Caco-2 (cell line): ENCODE results near the gene CDC42SE2. TPM values are rescaled to one million over a fixed set of nuclear protein-coding genes. Genes with fewer than 3 reads are reported as not detected.
"Not testable (repeated sequence)": the region's sequence is repeated elsewhere in the genome, so short reads cannot be mapped to it uniquely, and the experiment has no call there.

ENCODE experiments used
- BruUV-seq: library from RNA; stranded (reverse); fragments of 400-500 nt; replicated peaks from 2 replicates; lab custom pipeline; 2021; lab: Mats Ljungman, UMichigan
- CTCF ChIA-PET: fragments of 300-600 bp; sonication (Branson Sonifier 250); formaldehyde crosslinking; loops from one replicate; lab custom pipeline; 2022; ENCODE audit warnings: antibody characterized with exemption; lab: Charles Lee
- POLR2A ChIA-PET: fragments of 300-600 bp; sonication (Branson Sonifier 250); formaldehyde crosslinking; loops from one replicate; lab custom pipeline; 2022; ENCODE audit warnings: antibody characterized with exemption; lab: Charles Lee
- DNase-seq, 2 experiments: peaks; one replicate each; pipeline versions ENCODE4 v3.0.0 to v3.0.0-alpha.2; 2020 to 2022
- H3K27me3 ChIP-seq: replicated peaks from 2 replicates; pipeline ENCODE4 v1.6.0; 2011; ENCODE audit warnings: low read length; ENCODE audit not compliant: control insufficient read depth, insufficient read depth
- H3K36me3 ChIP-seq: 2 replicates; pipeline ENCODE4 v1.5.1; 2011; ENCODE audit warnings: low read length; ENCODE audit not compliant: control insufficient read depth, insufficient read depth
- H3K4me1 ChIP-seq: fragments of 250-450 bp; sonication (Bioruptor Pico); 2 replicates; pipeline ENCODE4 v1.5.1; 2020; ENCODE audit warnings: mild to moderate bottlenecking
- H3K4me3 ChIP-seq: 2 replicates; pipeline ENCODE4 v1.5.1; 2011; ENCODE audit warnings: low read depth, mild to moderate bottlenecking, control low read depth, low read length
- H3K9me3 ChIP-seq: fragments of 250-450 bp; sonication (Bioruptor Pico); 2 replicates; pipeline ENCODE4 v1.5.1; 2020; ENCODE audit warnings: mild to moderate bottlenecking, moderate library complexity
- H3K27ac Mint-ChIP-seq: one replicate; pipeline ENCODE4 v1.8.0; 2022; ENCODE audit warnings: mixed read lengths; ENCODE audit not compliant: unreplicated experiment
- H3K27me3 Mint-ChIP-seq: one replicate; pipeline ENCODE4 v1.8.0; 2022; ENCODE audit warnings: mixed read lengths; ENCODE audit not compliant: insufficient read depth, unreplicated experiment
- H3K36me3 Mint-ChIP-seq: one replicate; pipeline ENCODE4 v1.8.0; 2022; ENCODE audit warnings: mild to moderate bottlenecking, mixed read lengths; ENCODE audit not compliant: insufficient read depth, unreplicated experiment
- H3K4me1 Mint-ChIP-seq: one replicate; pipeline ENCODE4 v1.8.0; 2022; ENCODE audit warnings: low read depth, mixed read lengths; ENCODE audit not compliant: unreplicated experiment
- H3K4me3 Mint-ChIP-seq: one replicate; pipeline ENCODE4 v1.8.0; 2022; ENCODE audit warnings: mild to moderate bottlenecking, moderate library complexity, mixed read lengths; ENCODE audit not compliant: unreplicated experiment
- H3K9me3 Mint-ChIP-seq: one replicate; pipeline ENCODE4 v1.8.0; 2022; ENCODE audit warnings: mixed read lengths; ENCODE audit not compliant: unreplicated experiment
- intact Hi-C: fragments of 100-400 bp; cut with micrococcal nuclease; formaldehyde crosslinking; loops from one replicate; pipeline ENCODE4 v1.10.0; 2022; ENCODE audit not compliant: unreplicated experiment
- total RNA-seq: library from RNA; stranded (reverse); gene quantifications from 2 replicates; pipeline ENCODE4 v1.2.3, GENCODE V29; 2022
- TF ChIP-seq, protein P1 (sequence below), 2 experiments: fragments of 200-600 bp in 1 of 2; IDR thresholded peaks; 1 replicate in 1 of 2; 2 replicates in 1 of 2; pipeline versions ENCODE4 v1.5.1 to v1.8.0; 2011 to 2022; ENCODE audit warnings: antibody characterized with exemption in 1 of 2, control low read depth in 1 of 2, inconsistent platforms in 1 of 2, low read depth in 1 of 2, low read length in 1 of 2, mild to moderate bottlenecking in 1 of 2, moderate library complexity in 1 of 2; ENCODE audit not compliant: insufficient read depth in 1 of 2, severe bottlenecking in 1 of 2, unreplicated experiment in 1 of 2

CDC42SE2 gene
- total RNA-seq, 1 experiment from 2014 or later = 39.4 TPM

GRCh38 chr5:131270809-131271208, 7.0 kb downstream of the CDC42SE2 start:
- no peak overlapping the region for H3K27ac Mint-ChIP-seq
- POLR2A ChIA-PET = no interaction called here
- DNase-seq = no peak

DNA sequence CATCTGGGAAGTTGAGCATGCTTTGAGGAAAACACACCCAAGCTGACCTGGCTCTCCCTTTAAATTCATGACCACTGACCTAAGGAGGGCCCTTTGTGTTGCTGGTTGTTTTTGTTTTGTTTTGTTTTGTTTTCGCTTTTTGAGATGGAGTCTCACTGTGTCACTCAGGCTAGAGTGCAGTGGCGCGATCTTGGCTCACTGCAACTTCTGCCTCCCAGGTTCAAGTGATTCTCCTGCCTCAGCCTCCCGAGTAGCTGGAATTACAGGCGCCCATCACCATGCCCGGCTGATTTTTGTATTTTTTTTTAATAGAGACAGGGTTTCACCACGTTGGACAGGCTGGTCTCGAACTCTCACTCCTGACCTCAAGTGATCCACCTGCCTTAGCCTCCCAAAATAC, 8.0 kb downstream of the CDC42SE2 start:
- H3K27ac Mint-ChIP-seq = peak overlapping the region; percentile 76
- DNase-seq, intact Hi-C loops, H3K9me3 Mint-ChIP-seq, H3K4me1 ChIP-seq, BruUV-seq, H3K27me3 ChIP-seq, H3K9me3 ChIP-seq, CTCF ChIA-PET, POLR2A ChIA-PET, H3K36me3 ChIP-seq, H3K27me3 Mint-ChIP-seq, H3K4me3 Mint-ChIP-seq, H3K4me3 ChIP-seq: not testable (repeated sequence)
- H3K36me3 Mint-ChIP-seq = peaks cover 14% of the 10 kb centered on the region
- H3K4me1 Mint-ChIP-seq = peaks cover 24% of the 10 kb centered on the region

More at GRCh38 chr5:131270809-131271208, 7.0 kb downstream of the CDC42SE2 start:
- CTCF ChIA-PET = no interaction called here
- peaks cover 8% of the 10 kb centered on the region for H3K4me1 ChIP-seq
- no peaks in the 10 kb centered on the region for H3K36me3 ChIP-seq
- Mint-ChIP-seq H3K4me3 (no peak overlapping the region), H3K27me3 (no peaks in the 10 kb centered on the region), H3K9me3 (no peaks in the 10 kb centered on the region), H3K4me1 (peaks cover 24% of the 10 kb centered on the region), H3K36me3 (peaks cover 14% of the 10 kb centered on the region)
- H3K27me3 ChIP-seq = no peaks in the 10 kb centered on the region
- no peak overlapping the region for H3K4me3 ChIP-seq
- BruUV-seq = no TSS peak
- H3K9me3 ChIP-seq = no peaks in the 10 kb centered on the region
- intact Hi-C loops = no loop called here
- TF ChIP-seq, protein P1, sequence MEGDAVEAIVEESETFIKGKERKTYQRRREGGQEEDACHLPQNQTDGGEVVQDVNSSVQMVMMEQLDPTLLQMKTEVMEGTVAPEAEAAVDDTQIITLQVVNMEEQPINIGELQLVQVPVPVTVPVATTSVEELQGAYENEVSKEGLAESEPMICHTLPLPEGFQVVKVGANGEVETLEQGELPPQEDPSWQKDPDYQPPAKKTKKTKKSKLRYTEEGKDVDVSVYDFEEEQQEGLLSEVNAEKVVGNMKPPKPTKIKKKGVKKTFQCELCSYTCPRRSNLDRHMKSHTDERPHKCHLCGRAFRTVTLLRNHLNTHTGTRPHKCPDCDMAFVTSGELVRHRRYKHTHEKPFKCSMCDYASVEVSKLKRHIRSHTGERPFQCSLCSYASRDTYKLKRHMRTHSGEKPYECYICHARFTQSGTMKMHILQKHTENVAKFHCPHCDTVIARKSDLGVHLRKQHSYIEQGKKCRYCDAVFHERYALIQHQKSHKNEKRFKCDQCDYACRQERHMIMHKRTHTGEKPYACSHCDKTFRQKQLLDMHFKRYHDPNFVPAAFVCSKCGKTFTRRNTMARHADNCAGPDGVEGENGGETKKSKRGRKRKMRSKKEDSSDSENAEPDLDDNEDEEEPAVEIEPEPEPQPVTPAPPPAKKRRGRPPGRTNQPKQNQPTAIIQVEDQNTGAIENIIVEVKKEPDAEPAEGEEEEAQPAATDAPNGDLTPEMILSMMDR (IDR thresholded peaks at IDR 0.05; ENCODE audit: insufficient read depth in 1 of 2, low read depth in 1 of 2, low read length in 1 of 2, severe bottlenecking in 1 of 2, unreplicated experiment in 1 of 2) = no peak

- H3K4me3 Mint-ChIP-seq = no peak overlapping the region
- peaks cover 13% of the 10 kb centered on the region for H3K36me3 Mint-ChIP-seq
- DNase-seq = no peak
- ChIA-PET POLR2A (interaction anchor here (0.6 kb wide), 1 partner anchor 245 kb away, joined by 3 read pairs; no protein-coding TSS in a partner anchor), CTCF (no interaction called here)
- no peak overlapping the region for H3K27ac Mint-ChIP-seq
- no peaks in the 10 kb centered on the region for H3K27me3 ChIP-seq
- no peak overlapping the region for H3K4me3 ChIP-seq
- no peaks in the 10 kb centered on the region for H3K36me3 ChIP-seq
- peaks cover 24% of the 10 kb centered on the region for H3K4me1 Mint-ChIP-seq
- no peaks in the 10 kb centered on the region; the same call in 1 of the 2 replicates for H3K9me3 ChIP-seq
- H3K4me1 ChIP-seq = peaks cover 5% of the 10 kb centered on the region; the same call in 1 of the 2 replicates
- no TSS peak for BruUV-seq
- intact Hi-C loops = no loop called here
- no peaks in the 10 kb centered on the region for H3K27me3 Mint-ChIP-seq
- H3K9me3 Mint-ChIP-seq = no peaks in the 10 kb centered on the region
- TF ChIP-seq, protein P1 (IDR thresholded peaks at IDR 0.05; ENCODE audit: insufficient read depth in 1 of 2, low read depth in 1 of 2, low read length in 1 of 2, severe bottlenecking in 1 of 2, unreplicated experiment in 1 of 2) = no peak
These were observed 8.5 kb downstream of the CDC42SE2 start for GRCh38 chr5:131272307-131272706.
